Cardiac muscle cell (in vitro differentiated cells and primary cell): Measurements from ENCODE around the gene ATAD3C. TPM values are rescaled to one million over a fixed set of nuclear protein-coding genes. Genes with fewer than 3 reads are reported as not detected.

Source experiments
- DNase-seq, 2 donors: peaks; one replicate each; pipeline versions ENCODE4 v3.0.0 to v3.0.0-alpha.2; 2010 to 2017; ENCODE audit warnings: low read depth in 1 of 2, low spot score in 1 of 2
- H3K27ac ChIP-seq: fragments of 200-600 bp; sonication (generic); 2 replicates; pipeline ENCODE4 v1.5.1; 2016
- H3K27me3 ChIP-seq: fragments of 200-600 bp; sonication (generic); 2 replicates; pipeline ENCODE4 v1.6.0; 2016; ENCODE audit warnings: control low read depth
- H3K36me3 ChIP-seq: fragments of 200-600 bp; sonication (generic); 2 replicates; pipeline ENCODE4 v1.5.1; 2016; ENCODE audit warnings: control low read depth
- H3K4me1 ChIP-seq: fragments of 200-600 bp; sonication (generic); 2 replicates; pipeline ENCODE4 v1.8.1; 2017; ENCODE audit warnings: low read depth, mild to moderate bottlenecking, mixed run types
- H3K4me3 ChIP-seq: fragments of 200-600 bp; sonication (generic); 2 replicates; pipeline ENCODE4 v1.5.1; 2016; ENCODE audit warnings: mild to moderate bottlenecking
- H3K9me3 ChIP-seq: fragments of 200-600 bp; sonication (generic); 2 replicates; pipeline ENCODE4 v1.5.1; 2017; ENCODE audit warnings: low read depth, mild to moderate bottlenecking, control low read depth
- CTCF ChIP-seq: IDR thresholded peaks from 2 replicates; pipeline ENCODE4 v1.5.1; 2012; ENCODE audit warnings: low read depth, mild to moderate bottlenecking, low read length
- polyA plus RNA-seq: library from polyadenylated mRNA; unstranded; fragments of >200 nt; fragmentation: Nextera tagmentation; extraction: Ambion mirVana; gene quantifications from 2 replicates; pipeline ENCODE4 v1.2.1, GENCODE V29; 2016
- total RNA-seq: library from RNA; depleted of rRNA; stranded (reverse); fragments of >200 nt; gene quantifications from 2 replicates; pipeline ENCODE4 v1.2.3, GENCODE V29; 2016

Gene ATAD3C
- total and polyA plus RNA-seq, 2 experiments from 2014 or later = 0.21 to 0.53 TPM

GRCh38 chr1:1435911-1436629, 13.4 kb upstream of the ATAD3C start:
- Histone ChIP-seq H3K4me1 (peaks cover 47% of the 10 kb centered on the region), H3K27me3 (peaks cover 2% of the 10 kb centered on the region), H3K4me3 (peak overlapping the region; percentile 46), H3K36me3 (no peaks in the 10 kb centered on the region), H3K9me3 (no peaks in the 10 kb centered on the region), H3K27ac (no peak overlapping the region)
- no peak for DNase-seq
- no peak for TF ChIP-seq CTCF

GRCh38 chr1:1436630-1437032, 12.9 kb upstream of the ATAD3C start:
- Histone ChIP-seq H3K4me1 (peaks cover 41% of the 10 kb centered on the region), H3K27me3 (peaks cover 2% of the 10 kb centered on the region), H3K36me3 (no peaks in the 10 kb centered on the region), H3K9me3 (no peaks in the 10 kb centered on the region), H3K27ac (no peak overlapping the region), H3K4me3 (no peak overlapping the region)
- no peak for DNase-seq
- TF ChIP-seq CTCF = no peak

GRCh38 chr1:1437033-1437903, 12.2 kb upstream of the ATAD3C start:
- no peak for DNase-seq
- Histone ChIP-seq H3K9me3 (no peaks in the 10 kb centered on the region), H3K27ac (no peak overlapping the region), H3K36me3 (no peaks in the 10 kb centered on the region), H3K4me3 (no peak overlapping the region), H3K27me3 (peaks cover 2% of the 10 kb centered on the region), H3K4me1 (peaks cover 35% of the 10 kb centered on the region)
- TF ChIP-seq CTCF = no peak

- no peak overlapping the region for H3K27ac ChIP-seq
- no peak overlapping the region for H3K4me3 ChIP-seq
- H3K4me1 ChIP-seq = peaks cover 28% of the 10 kb centered on the region
These were observed 11.5 kb upstream of the ATAD3C start for GRCh38 chr1:1437904-1438376.

More at GRCh38 chr1:1437904-1438376, 11.5 kb upstream of the ATAD3C start:
- H3K36me3 ChIP-seq = no peaks in the 10 kb centered on the region
- H3K27me3 ChIP-seq = peaks cover 2% of the 10 kb centered on the region
- TF ChIP-seq CTCF = no peak
- no peak for DNase-seq
- H3K9me3 ChIP-seq = no peaks in the 10 kb centered on the region
